Heart left ventricle (tissue), 13 donors: ENCODE results near the gene DOCK7.

ENCODE experiments used
- CTCF ChIP-seq, 12 donors: fragments of 200-600 bp; sonication (generic) in 4 of 12; IDR thresholded peaks; one replicate each; pipeline versions ENCODE4 v1.5.0 to v1.8.0; 2018 to 2022; ENCODE audit warnings: antibody characterized with exemption in 12 of 12, mild to moderate bottlenecking in 5 of 12
- POLR2A ChIP-seq, 2 donors: fragments of 450-650 bp; IDR thresholded peaks; one replicate each; pipeline ENCODE4 v1.6.1; 2017; ENCODE audit warnings: antibody characterized with exemption in 2 of 2, mild to moderate bottlenecking in 2 of 2, moderate library complexity in 2 of 2
- donor health status: ischemic (EF 13 %, LVEDD 7.1; RV severe dilation, severe dysfunction).
- donor health status: DM: no; HTN: yes; CAD: no.
- donor health status: DM: no; HTN: no; CAD: no.
- donor health status: ischemic (EF 25% LVEDD 6.9; RV normal size, moderate dysfunction).
- donor health status: ischemic (EF 25% LVEDD 5.7; RV mildly dilated, moderate dysfunction).
- donor health status: ischemic (EF 35%, LVEDD 5.7; RV mildly dilated, moderate dysfunction).
- donor health status: nonischemic (EF 11% LVEDD 7.7; RV severe dilation, severe dysfunction).
- donor health status: DM: yes; HTN: yes; CAD: no.
- donor health status: PGD.
- donor health status: ischemic (EF 29% LVEDD 5.4; RV normal size, mild dysfunction).
- donor health status: nonischemic (EF 23%, LVEDD 6.1; RV moderate dilation, normal function).

GRCh38 chr1:62433861-62434617 lies 254.1 kb downstream of the DOCK7 start:
- no peak for TF ChIP-seq POLR2A (IDR thresholded peaks at IDR 0.05)
- no peak for TF ChIP-seq CTCF (IDR thresholded peaks at IDR 0.05)
